ENCODE results near the gene DCTN4.
A peak's percentile ranks its signal among the peaks of the same experiment; 100 is the strongest.

DCTN4 gene

DNA sequence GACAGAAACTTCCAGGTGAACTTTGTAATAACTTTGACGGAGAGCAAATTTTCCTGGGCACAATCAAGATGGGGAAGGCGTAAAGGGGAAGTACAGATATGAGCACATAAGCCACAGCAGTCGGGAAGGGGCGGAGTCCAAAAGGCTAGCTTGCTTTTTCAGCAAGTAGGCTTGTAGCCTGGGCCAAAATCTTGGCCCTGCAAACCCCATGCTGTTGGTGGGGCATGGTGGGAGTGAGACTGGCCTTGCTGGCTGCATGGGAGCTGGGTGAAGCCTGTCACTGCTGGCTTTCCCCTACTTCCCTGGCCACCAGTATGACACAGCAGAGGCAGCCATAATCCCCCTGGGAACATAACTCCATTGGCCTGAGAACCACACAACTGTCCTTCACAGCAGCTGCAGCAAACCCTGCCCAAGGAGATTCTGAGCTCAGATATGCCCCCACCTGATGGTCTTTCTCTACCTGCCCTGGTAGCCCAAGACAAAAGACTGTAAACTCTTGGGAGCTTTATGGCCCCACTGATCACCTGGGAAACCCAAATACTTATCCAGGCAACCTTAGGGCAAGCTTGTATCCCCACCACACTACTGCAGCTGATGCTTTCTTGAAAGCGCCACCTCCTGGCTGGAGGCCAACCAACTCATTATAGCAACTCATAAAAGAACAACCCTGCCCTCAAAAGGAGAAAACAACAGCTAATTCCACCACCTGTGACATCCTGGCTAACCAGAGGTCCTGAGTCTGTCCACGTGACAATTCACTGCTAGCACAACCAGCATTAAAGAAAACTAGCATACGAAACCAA, 24.0 kb downstream of the DCTN4 start:
- peak; percentile 7 for DNase-seq

DNA sequence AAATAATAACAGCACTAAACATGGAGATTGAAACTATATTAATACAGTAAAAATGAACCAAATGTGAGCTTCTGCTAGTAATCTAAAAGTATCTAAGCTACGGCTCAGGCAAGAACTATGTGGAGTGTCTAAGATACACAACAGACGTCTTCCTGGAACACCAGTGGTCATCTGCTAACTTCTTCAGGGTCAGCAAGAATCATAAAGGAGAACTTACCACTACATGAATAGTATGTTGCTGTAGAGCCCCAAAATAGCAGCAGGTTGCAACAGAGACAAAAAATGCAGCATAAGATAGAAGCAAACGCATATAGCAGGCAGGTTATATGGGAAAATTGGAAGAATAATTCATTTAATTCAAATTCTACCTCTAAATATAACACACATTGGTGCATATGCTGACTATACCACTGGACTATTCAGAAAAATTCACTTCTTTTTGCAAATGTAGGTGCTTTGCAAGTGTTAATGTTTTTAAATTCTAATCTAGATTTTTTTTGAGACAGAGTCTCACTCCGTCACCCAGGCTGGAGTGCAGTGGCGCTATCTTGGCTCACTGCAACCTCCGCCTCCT, 27.1 kb downstream of the DCTN4 start:
- DNase-seq: no peak

DNA sequence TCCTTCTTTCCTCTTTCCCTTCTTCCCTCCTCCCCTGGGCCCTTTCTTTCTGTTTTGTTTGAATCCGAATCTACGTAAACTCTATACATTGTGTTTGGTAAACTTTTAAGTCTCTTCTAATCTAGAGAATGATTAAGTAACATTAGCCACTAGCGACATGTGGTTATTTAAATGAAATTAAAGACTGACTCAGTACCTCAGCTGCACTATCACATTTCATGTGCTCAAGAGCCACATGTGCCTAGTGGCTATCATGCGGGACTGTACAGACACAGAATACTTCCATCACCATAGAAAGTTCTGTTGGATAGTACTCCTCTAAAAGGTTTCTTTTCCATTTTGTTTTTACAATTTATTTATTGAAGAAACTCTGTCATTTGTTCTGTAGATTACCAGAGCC, 29.0 kb downstream of the DCTN4 start:
- no peak for DNase-seq

DNA sequence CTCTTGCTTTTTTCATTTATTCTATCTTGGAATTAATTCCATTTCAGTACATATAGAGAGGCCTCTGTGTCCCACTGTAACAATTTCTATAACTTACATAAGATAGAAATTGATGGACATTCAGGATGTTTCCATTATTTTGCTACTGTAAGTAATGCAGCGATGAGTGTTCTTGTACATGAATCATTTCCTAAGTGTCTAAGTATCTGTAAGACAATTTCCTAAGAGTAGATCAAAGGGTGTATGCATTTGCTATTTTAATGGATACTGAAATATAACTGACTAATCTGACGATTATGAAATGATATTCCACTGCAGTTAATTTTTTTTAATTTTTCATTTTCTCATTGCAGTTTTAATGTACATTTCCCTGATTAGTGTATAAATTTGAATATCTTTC, 35.0 kb downstream of the DCTN4 start:
- no peak for DNase-seq

DNA sequence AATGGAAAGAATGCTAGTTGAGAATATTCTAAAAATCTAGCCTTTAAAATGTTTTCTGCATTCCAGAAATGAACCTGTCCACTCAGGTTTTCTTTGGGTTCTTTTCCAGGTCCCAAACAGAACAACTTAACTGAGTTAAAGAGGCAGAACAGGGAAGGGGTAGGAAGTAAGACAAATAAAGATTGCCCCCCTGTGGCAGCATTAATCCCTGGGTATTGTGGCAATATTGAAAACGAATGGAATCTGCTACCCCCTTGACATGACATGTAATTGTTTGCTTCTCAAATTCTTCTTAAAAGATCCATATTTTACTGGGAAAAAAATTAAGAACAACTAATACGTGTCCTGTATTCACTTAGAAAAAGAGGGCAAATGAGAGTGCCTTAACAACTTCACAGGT, 48.7 kb downstream of the DCTN4 start:
- no peak for DNase-seq

DNA sequence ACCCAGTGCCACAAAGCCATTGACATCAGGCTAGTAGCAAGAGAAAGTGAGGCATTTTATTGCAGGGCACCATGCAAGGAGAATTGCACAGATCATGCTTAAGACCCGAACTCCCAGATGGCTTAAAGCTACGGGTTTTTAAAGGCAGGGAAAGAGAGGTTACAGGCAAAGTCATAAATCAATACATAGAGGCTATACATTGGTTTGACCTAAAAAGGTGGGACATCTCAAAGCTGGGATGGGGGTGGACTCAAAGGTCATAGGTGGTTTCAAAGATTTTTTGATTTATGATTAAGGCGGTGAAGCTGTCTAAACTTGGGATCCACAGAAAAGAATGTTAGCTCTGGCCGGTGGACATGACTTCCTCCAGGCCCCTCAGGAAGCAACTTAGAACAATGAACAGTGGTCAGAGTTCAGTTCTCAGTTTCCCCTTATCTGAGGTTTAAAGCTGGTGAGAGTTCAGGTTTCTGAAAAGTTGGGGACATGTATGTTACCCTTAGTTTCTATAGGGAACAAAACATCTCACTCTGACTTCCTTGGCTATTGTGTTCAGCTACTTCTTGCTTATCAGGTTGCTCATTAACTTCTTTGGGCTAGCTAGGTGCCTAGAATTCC, 51.9 kb downstream of the DCTN4 start:
- DNase-seq: no peak

DNA sequence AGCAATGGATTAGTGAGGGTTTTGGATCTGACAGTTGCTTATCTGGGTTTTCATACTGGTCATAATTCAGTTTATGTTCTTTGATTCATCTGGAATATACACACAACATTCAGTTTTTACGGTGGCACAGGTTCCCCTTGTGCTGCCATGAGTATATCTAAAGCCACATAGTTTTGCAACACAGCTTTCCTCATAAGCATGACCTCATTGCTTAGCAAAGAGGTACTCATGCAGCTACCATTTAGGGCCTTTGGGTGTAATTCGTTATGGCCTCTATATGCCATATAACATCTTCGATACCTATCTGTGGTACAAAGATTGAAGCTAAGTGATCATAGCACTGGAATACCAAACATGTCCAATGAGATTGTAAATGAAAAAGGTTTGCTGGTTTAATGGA, 55.1 kb downstream of the DCTN4 start:
- no peak for DNase-seq

DNA sequence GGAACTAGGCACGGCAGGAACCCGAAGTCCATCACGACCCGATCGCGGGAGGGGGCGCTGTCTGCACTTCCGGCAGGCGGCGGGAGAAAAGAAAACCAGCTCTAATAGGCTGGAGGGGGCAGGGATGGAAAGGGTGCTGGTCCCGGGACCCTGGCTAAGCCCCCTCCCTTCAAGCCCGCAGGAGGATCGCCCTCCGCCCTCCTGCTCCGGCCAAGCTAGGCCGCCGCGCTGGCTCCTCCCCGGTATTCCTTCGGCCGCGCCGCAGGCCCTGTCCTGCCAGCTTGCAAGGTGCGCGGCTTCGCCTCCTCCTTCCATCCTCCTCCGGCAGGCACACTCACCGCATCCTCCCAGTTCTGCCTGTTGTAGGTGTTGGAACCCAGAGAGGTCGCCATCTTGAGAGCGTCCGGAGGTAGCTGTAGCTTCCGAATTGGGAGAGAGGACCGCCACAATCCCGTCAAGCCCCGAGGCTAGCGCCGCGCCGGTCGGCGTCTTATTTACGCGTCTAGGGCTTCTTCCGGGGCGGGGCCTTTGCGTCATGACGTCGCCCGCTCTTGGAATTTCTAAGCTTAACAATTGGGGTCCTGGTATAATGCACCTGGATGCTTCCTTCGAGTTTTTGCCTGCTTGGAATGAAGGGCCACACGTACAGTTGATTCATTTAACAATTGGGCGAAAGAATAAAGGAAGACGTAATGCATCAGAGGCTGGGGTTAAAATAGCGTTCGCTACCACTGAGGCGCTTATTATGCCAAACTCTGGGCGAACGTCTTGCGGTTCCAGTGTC, 58.0 kb downstream of the DCTN4 start, which contains the start of gene RBM22:
RBM22 (minus strand) TSS at position 469 of the 784 bp plus-strand sequence; CDS start at position 392, 77 bp downstream.
- peak; percentile 92 for DNase-seq

DNA sequence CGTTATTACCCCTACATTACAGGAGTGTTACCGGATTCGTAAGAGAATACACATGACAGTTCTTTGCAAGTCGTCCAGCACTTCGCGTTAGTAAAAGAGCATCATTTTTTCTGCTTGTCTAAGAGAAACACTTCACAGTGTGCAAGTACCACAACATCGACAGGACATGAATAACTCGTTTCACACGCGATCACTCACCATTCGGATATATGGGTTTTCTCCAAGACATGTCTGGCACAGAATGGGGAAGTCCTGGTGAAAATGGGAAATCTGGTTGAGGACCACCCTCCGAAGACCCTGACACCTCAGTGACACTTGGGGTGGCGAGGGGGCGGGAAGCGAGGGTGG, 58.6 kb downstream of the DCTN4 start:
- DNase-seq: no peak

DNA sequence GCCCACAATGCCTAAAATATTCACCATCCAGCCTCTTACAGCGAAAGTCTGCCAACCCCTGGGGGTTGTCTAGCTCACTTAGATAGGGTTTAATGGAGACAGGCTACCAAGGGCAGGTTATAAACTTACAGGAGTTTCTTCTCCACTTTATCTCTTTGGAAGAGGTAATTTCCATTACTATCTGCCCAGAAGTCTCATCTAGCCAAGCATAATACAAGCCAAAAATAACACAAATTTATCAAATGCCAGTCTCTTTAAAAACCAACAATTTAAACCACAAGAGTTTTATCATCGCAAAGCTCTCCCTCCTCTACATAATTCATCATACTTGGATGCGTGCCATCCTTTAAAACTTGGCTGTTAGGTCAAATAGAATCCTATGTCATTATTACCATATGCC, 64.2 kb downstream of the DCTN4 start:
- no peak for DNase-seq

DNA sequence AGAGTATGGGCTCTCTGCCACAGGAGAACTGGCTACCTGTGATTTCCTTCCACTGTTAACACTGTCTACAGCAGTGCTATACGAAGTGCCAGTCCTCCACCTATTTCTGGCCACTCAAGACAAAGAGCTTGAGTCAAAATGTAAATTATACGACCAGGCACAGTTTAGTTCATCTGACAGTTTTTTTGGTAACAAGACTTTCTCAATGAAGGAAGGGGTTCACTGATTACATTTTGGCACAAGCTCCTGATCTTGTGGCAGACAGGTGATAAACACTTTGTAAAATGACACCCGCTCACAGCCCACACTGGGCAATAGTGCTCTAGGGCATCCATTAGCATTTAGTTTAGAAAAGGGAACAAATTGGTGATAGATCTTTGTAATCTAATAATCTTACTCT, 66.5 kb downstream of the DCTN4 start:
- DNase-seq: no peak

DNA sequence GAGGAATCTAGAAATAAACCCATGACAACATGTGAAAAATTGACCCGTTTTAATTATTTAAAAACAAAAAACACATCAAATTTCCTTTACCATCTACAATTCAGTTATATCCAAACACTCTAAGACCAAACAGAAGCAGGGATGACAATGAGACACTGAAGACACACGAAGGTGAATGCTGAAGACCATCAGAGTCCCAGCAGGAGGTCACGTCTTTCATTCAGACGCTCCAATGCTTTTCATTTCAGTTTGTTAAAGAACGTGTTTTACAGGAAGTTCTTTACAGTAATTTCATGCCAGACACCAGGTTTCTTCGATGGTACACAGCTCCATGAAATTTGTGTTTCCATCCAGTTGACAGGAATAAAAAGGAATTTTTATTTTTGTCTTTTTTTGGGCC, 68.1 kb downstream of the DCTN4 start:
- DNase-seq: no peak

DNA sequence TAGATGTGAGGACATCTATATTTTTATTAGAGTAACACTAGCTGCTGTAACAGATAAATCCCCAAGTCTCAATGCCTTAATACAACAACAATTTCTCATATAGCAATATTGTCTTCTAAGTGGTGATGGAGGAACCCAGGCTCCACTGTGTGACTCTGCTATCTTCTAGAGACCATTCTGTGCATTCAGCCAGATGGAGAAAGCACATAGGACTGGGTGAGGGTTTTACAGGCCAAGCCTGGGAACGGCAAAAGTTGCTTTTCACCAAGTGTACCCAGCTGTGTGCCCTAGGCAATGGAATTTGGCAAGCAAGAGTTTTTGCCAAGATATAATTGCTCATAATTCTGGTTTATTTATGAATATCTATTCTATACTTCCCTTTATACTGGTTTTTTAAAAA, 69.7 kb downstream of the DCTN4 start:
- no peak for DNase-seq

DNA sequence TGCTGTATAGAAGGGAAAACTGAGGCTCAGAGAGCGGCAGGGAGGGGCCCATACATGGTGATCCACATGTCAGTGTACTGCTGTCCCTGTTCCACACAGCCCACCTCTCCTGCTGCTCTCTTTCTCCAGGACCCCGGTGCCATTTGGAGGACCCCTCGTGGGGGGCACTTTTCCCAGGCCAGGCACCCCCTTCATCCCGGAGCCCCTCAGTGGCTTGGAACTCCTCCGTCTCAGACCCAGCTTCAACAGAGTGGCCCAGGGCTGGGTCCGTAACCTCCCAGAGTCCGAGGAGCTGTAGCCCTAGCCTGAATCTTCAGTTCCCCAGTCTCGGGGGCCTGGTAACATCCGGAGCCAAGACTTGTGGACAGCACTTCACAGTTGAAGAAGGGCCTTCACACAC, 82.2 kb downstream of the DCTN4 start:
- no peak for DNase-seq

DNA sequence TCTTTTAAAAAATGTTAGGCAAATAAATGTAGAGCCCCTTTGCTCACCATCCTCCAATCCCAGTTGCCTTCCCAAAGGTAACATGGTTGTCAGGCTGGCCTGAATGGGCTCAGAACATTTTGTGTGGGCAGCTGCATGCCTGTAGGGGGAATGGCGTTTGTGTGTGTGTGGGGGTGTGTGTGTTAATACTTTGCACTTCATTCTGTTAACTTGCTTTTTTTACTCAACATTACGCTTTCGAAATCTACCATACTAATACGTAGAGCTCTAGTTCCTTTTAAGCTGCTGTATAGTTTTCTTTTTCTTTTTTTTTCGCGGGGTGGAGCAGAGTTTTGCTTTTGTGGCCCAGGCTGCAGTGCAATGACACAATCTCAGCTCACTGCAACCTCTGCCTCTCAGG, 83.7 kb downstream of the DCTN4 start:
- no peak for DNase-seq

DNA sequence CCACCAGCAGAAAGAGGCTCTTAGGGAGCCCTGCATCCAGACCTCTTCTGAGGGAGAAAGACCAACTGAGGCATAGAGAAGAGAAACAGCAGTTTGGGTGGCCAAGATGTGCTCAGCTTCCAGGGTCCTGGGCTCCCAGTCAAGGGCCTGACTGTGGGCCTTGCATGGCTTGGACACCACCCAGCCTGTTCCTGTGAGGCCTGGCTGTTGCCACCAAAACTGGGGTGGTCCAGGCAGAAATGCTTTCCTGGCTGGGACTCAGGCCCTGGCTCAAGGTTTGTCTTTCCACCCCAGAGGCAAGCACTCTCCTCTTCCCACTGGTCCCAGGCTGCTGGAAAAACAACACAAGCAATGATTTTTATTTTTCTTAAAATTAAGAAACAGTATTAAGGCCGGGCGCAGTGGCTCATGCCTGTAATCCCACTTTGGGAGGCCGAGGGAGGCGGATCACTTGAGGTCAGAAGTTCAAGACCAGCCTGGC, 84.4 kb downstream of the DCTN4 start:
- DNase-seq: no peak

DNA sequence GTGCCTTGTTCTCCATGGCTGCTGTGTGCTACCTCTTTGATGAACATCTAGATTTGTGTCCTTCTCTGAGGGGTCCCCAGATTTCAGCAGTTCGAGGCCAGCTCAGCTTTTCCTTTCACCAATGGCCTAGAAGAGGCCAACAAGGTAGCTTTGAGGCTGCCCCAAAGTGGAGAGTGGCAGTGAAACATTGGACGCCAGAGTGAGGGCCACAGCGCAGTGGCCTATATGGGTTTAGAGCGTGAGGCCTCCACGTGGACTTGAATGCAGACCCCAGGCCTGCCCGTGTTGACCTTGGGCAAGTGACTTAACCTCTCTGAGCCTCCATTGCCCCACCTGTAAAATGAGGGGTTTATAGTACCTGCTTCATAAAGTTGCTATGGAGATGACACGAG, 85.9 kb downstream of the DCTN4 start:
- DNase-seq: no peak

DNA sequence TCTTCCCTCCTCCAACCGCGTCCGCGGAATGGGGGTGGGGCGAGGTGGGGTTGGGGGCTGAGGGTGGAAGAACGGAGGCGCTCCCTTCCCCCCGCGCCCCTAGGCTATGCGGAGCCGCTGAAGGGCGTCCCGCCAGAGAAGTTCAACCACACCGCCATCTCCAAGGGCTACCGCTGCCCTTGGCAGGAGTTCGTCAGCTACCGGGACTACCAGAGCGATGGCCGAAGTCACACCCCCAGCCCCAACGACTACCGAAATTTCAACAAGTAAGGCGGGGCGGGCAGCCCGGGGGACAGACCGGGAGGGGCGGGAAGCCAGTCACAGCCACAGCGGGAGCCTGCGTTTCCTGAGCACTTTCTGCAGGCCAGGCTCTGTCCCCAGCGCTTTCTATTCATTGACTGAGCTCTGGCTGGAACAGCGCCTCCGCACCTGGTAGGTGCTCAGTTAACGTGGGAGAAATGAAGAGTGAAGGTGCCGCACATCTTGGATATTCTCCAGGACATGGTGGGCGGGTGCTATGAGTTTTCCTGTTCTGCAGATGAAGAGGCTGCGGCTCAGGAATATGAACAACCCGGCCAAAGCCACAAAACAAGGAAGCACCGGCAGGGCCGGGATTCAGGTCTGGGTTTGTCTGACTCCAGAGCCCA, 86.5 kb downstream of the DCTN4 start:
- peak; percentile 28 for DNase-seq

DNA sequence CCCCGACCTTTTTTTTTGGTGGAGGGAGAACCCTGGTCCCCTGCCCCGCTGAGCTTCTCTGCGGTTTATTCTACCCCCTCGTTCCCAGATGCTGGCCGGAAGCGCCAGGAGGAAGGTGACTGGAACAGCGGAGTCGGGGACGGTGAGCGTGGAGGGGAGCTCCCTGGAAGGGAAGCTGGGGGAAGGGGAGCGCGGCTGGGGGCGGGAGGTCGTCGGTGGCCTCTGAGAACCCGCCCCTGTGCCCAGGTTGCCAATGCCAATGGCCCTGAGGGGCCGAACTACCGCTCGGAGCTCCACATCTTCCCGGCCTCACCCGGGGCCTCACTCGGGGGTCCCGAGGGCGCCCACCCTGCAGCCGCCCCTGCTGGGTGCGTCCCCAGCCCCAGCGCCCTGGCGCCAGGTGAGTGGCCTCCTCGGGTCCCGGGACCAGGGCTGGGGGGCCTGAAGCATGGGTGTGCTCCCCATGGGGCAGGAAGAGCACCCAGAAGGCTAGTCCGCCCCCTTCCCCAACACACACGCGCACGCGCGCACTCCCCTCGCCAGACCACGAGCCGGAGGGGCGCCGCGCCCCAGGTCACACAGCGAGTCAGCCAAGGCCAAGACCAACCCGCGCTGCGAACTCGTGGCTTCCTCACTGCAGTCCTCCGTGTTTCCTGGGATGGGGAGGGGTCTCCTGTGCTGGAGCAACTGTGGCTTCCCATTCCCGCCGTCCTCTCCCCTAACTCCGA, 87.1 kb downstream of the DCTN4 start:
- peak; percentile 21 for DNase-seq

DNA sequence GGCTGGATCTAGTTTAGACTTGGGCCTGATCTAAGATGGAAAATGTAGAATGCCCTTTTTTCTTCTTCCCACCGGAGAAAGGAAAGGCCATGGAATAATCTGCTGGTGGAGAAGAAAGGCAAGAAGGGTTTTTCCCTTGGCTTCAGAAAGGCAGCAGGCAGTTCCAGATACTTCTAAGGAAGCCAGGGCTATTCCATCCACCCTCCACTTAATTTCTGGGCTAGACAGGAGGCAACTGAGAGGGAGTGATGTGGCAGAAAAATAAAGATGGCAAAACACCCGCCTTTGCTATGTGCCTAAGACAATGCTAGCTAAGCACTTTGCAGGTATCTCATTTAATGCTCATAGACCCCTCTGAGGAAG, 87.9 kb downstream of the DCTN4 start:
- no peak for DNase-seq

DNA sequence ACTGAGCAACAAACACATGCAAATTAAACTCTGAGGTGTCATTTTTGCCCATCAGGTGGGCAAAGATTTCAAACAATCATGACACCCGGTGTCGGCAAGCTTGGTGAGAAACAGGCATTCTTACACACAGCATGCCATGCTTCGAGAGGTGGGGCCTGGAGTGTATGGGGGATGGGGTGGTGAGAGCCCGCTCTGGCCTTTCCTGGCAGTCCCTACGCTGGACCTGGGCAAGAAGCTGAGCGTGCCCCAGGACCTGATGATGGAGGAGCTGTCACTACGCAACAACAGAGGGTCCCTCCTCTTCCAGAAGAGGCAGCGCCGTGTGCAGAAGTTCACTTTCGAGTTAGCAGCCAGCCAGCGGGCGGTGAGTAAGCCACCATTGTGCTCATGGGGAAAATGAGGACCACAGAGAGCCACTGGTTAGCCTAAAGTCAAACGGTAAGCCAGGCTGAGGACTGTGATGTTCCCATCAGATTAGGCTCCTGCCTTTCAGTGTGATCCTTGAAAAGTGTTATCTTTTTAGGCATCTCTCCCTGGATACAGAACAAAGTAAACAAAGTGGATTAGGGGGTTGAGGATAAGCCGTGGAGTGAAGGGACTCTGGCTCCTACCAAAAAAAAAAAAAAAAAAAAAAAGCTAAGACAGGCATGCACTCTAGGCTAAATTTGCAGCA, 88.4 kb downstream of the DCTN4 start:
- no peak for DNase-seq

DNA sequence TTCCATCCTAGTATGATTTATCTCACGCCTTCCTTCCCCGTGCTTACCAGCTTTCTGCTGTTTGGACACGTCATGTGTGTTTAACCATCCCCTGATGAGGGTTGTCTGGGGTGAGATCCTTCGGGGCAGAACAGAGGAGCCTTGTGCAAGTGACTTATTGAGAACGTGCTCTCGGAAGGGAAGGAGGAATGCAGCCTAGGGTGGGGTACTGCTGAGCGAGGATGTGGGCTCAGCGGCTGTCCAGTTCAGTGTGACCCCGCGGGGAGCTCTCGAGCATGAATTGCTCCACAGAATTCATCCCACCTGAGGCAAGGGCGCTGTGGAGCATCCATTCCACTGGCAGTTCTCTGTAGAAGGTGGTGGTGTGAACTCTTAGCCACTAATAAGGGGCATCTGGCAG, 93.8 kb downstream of the DCTN4 start:
- DNase-seq: no peak

Data from stimulated activated CD4-positive, alpha-beta T cell treated with anti-CD3 and anti-CD28 coated beads, Interleukin-4, amount 100 ng/mL, for 1 hour (primary cell).